Measurements from ENCODE around the gene SP4.

DNA sequence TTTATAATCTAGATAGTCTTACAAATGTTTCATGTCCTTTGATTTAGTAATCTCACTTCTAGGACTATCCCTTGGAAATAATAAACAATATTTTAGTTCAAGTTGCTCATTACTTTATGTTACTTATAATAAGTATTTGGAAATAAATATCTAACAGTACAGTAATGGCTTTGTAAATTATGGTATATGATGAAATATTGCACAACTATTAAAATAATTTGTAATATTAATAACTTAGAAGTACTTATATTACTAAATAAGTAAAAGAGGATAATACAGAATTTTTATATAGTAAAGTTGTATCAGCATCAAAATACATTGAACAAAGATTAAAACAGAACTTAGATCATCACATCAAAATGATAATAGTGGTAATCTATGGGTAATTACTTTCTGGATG, 41.1 kb downstream of the SP4 start:
- TF ChIP-seq, protein P1, sequence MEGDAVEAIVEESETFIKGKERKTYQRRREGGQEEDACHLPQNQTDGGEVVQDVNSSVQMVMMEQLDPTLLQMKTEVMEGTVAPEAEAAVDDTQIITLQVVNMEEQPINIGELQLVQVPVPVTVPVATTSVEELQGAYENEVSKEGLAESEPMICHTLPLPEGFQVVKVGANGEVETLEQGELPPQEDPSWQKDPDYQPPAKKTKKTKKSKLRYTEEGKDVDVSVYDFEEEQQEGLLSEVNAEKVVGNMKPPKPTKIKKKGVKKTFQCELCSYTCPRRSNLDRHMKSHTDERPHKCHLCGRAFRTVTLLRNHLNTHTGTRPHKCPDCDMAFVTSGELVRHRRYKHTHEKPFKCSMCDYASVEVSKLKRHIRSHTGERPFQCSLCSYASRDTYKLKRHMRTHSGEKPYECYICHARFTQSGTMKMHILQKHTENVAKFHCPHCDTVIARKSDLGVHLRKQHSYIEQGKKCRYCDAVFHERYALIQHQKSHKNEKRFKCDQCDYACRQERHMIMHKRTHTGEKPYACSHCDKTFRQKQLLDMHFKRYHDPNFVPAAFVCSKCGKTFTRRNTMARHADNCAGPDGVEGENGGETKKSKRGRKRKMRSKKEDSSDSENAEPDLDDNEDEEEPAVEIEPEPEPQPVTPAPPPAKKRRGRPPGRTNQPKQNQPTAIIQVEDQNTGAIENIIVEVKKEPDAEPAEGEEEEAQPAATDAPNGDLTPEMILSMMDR (conservative IDR thresholded peaks at IDR 0.05; ENCODE audit: low read depth in 2 of 2): no peak
- TF ChIP-seq EZH2 (IDR thresholded peaks at IDR 0.05; ENCODE audit: low read depth, unreplicated experiment): no peak
